ENCODE data around the gene CAMTA1.

The CAMTA1 gene

DNA sequence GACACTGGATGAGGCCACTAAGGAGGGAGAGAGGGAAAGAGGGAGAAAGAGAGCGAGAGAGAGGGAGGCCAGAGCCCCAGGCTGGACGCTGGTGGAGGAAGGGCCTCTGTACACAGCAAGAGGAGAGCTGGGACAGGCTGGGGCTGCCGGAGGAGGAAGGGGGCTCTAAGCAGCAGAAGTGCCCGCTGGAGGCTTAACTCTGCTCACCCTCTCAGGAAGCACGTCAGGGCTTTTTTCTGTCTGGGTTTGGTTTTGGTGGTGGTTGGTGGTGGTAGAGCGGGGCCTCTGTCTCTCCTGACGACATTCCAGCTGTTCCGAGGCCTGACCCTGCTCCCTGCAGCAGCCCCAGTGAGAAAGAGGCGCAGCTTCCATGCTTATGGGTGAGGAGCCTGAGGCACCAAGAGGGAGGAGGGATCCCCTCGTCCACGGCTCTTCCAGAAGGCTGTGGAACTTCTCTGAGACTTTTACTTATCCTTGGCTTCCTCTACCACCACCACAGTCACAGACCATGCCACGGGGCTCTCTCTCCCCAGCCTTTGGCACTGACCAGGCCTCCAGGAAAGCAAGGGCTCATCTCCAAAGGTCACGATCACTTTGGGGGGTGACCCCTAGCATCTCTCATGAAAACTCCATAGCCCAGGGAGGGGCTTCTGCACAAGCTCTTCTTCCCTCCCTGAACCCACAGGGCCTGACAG is 849.4 kb downstream of the CAMTA1 start:
- H3K27ac ChIP-seq (ENCODE audit: low read length) = no peak overlapping the region
- no peak overlapping the region for H3K9ac ChIP-seq (ENCODE audit: low read length in 2 of 2)
- H3K36me3 ChIP-seq (ENCODE audit: control insufficient read depth in 2 of 2, insufficient read depth in 2 of 2, low read length in 2 of 2) = no peaks in the 10 kb centered on the region
- H3K4me3 ChIP-seq (ENCODE audit: low read length in 2 of 2) = no peak overlapping the region
- no peaks in the 10 kb centered on the region for H3K4me1 ChIP-seq (ENCODE audit: control insufficient read depth, insufficient read depth, low read length)
- peaks cover 7 to 12% of the 10 kb centered on the region in 2 donors for H3K27me3 ChIP-seq (ENCODE audit: control insufficient read depth in 1 of 2, insufficient read depth in 2 of 2, low read length in 2 of 2)
- H3K9me3 ChIP-seq (ENCODE audit: control insufficient read depth in 2 of 2, low read length in 2 of 2) = no peaks in the 10 kb centered on the region

DNA sequence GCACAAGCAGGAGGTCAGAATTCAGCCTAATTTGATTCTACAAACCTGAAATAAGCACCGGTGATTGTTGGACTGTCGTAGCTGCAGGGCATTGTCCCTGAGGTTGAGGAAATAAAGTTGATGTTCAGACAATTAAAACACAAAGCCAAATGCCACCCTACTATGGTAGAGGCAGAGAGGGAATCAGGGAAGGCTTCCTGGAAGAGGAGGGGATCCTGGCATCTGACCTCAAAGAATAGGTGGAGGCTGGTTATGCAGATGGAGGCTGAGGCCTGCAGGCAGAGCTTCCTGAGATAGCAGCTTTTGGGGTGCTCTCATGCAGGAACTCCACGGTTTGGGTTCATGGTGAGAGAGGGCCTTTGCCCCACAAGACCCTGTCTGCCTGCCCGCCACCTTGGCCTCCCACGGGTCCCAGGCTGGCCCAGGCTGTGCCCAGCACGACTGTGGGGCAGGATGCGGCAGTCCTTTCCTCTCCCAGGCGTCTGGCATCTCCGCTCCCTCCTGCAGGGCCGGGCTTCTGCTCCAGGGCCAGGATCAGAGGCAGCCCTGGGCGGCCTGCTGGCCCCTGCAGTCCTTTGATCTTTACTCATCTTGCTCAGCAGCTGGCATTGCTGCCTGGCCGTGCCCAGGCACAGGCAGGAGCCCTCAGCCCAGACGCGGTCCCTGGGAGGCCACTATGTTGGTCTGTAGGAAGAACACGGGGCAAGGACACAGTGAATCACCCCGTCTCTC is 851.7 kb downstream of the CAMTA1 start:
- Histone ChIP-seq H3K9ac (ENCODE audit: low read length in 2 of 2) (no peak overlapping the region), H3K36me3 (ENCODE audit: control insufficient read depth in 2 of 2, insufficient read depth in 2 of 2, low read length in 2 of 2) (no peaks in the 10 kb centered on the region), H3K27me3 (ENCODE audit: control insufficient read depth in 1 of 2, insufficient read depth in 2 of 2, low read length in 2 of 2) (peaks cover 1 to 3% of the 10 kb centered on the region in 2 donors), H3K27ac (ENCODE audit: low read length) (no peak overlapping the region), H3K4me3 (ENCODE audit: low read length in 2 of 2) (no peak overlapping the region), H3K9me3 (ENCODE audit: control insufficient read depth in 2 of 2, low read length in 2 of 2) (no peaks in the 10 kb centered on the region), H3K4me1 (ENCODE audit: control insufficient read depth, insufficient read depth, low read length) (no peaks in the 10 kb centered on the region)

DNA sequence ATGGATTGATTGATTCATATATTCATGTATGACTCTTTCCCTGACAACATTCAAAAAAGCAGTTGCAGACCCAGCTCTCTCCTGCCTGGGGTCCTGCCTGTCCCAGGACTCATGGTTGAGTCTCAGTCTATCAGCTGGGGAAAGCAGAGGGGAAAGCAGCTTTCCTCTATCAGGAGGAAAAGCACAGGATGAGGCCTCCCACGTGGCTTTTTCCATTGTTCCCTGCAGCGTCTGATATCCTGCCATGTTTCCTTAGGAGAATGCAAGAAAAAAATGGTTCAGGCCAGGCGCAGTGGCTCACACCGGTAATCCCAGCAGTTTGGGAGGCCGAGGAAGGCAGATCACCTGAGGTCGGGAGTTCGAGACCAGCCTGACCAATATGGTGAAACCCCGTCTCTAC is 852.8 kb downstream of the CAMTA1 start:
- Histone ChIP-seq H3K4me1 (ENCODE audit: control insufficient read depth, insufficient read depth, low read length) (no peaks in the 10 kb centered on the region), H3K4me3 (ENCODE audit: low read length in 2 of 2) (no peak overlapping the region), H3K9me3 (ENCODE audit: control insufficient read depth in 2 of 2, low read length in 2 of 2) (no peaks in the 10 kb centered on the region), H3K27me3 (ENCODE audit: control insufficient read depth in 1 of 2, insufficient read depth in 2 of 2, low read length in 2 of 2) (no peaks in the 10 kb centered on the region), H3K9ac (ENCODE audit: low read length in 2 of 2) (no peak overlapping the region), H3K27ac (ENCODE audit: low read length) (no peak overlapping the region), H3K36me3 (ENCODE audit: control insufficient read depth in 2 of 2, insufficient read depth in 2 of 2, low read length in 2 of 2) (no peaks in the 10 kb centered on the region)

DNA sequence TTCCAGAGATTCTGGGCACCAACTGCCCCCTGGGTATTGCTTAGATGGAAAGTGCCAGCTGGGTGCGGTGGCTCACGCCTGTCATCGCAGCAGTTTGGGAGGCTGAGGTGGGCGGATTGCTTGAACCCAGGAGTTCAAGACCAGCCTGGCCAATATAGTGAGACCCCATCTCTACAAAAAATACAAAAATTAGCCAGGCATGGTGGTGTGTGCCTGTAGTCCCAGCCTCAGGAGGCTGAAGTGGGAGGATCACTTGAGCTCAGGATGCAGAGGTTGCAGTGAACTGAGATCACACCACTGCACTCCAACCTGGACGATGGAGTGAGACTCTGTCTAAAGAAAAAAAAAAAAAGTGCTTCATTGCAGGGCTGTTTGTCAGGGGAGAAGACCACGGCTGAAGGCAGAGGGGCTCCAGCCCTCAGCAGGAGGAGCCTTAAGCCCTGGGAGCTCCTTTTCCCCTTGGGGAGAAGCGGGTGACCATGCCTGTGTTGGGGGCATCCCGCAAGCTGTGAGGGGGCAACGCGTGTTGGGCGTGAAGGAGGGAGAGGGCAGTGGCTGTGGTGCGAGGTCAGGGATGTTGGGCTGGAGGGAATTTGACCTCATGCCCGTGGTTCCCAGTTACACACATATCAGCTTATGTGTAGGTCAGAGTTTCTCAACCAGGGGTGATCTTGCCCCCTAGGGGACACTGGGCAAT is 854.3 kb downstream of the CAMTA1 start:
- Histone ChIP-seq H3K36me3 (ENCODE audit: control insufficient read depth in 2 of 2, insufficient read depth in 2 of 2, low read length in 2 of 2) (no peaks in the 10 kb centered on the region), H3K9me3 (ENCODE audit: control insufficient read depth in 2 of 2, low read length in 2 of 2) (peaks cover 0 to 5% of the 10 kb centered on the region in 2 donors), H3K9ac (ENCODE audit: low read length in 2 of 2) (no peak overlapping the region), H3K27me3 (ENCODE audit: control insufficient read depth in 1 of 2, insufficient read depth in 2 of 2, low read length in 2 of 2) (no peaks in the 10 kb centered on the region), H3K4me3 (ENCODE audit: low read length in 2 of 2) (no peak overlapping the region), H3K27ac (ENCODE audit: low read length) (no peak overlapping the region), H3K4me1 (ENCODE audit: control insufficient read depth, insufficient read depth, low read length) (no peaks in the 10 kb centered on the region)

DNA sequence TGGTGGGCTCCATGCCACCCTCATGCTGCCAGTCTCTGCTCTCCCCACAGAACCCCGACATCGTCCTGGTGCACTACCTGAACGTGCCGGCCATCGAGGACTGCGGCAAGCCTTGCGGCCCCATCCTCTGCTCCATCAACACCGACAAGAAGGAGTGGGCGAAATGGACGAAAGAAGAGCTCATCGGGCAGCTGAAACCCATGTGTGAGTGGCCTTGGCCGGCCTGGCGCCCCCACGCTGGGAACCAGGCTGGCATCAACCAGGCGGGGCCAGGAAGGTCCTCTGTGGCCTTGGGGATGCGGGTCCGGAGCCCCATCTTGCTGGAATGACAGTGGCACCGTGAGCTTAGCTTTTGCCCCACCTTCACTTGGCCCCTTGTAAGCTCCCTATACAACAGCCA is 855.1 kb downstream of the CAMTA1 start:
- Histone ChIP-seq H3K9ac (ENCODE audit: low read length in 2 of 2) (no peak overlapping the region), H3K4me1 (ENCODE audit: control insufficient read depth, insufficient read depth, low read length) (peaks cover 3% of the 10 kb centered on the region), H3K4me3 (ENCODE audit: low read length in 2 of 2) (no peak overlapping the region), H3K9me3 (ENCODE audit: control insufficient read depth in 2 of 2, low read length in 2 of 2) (peaks cover 0 to 5% of the 10 kb centered on the region in 2 donors), H3K36me3 (ENCODE audit: control insufficient read depth in 2 of 2, insufficient read depth in 2 of 2, low read length in 2 of 2) (no peaks in the 10 kb centered on the region), H3K27ac (ENCODE audit: low read length) (no peak overlapping the region), H3K27me3 (ENCODE audit: control insufficient read depth in 1 of 2, insufficient read depth in 2 of 2, low read length in 2 of 2) (no peaks in the 10 kb centered on the region)

DNA sequence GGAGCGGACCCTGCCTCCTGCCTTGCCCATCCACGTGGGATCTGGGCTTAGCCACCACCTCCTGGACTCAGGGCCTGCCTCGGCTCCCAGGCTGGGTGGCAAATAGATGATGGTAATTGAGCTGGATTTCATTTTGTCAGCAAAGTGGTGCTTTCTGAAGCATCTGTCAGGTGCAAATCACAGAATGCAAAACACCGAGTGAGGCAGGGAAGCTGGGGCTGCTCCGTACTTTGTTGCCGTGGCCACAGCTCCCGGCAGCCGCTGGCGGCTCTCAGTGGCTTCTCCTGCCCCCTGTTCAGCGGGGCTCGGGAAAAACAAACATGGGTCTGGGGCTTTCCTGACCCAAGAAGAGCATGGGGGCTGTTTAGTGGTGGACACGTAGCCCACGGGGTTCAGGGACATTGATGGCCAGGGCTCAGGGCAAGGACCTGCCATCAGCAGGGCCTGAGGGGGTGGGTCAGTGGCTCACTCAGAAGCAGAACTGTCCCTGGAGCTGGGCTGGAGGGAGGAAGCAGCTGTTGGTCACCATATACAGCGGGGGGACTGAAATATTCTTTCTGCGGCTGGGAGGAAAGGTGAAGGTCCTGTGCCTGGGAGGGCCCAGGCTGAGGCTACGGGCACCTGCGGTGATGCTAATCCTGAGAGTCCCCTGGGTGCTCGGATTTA is 855.8 kb downstream of the CAMTA1 start:
- H3K36me3 ChIP-seq (ENCODE audit: control insufficient read depth in 2 of 2, insufficient read depth in 2 of 2, low read length in 2 of 2) = no peaks in the 10 kb centered on the region
- H3K4me1 ChIP-seq (ENCODE audit: control insufficient read depth, insufficient read depth, low read length) = peaks cover 4% of the 10 kb centered on the region
- H3K9me3 ChIP-seq (ENCODE audit: control insufficient read depth in 2 of 2, low read length in 2 of 2) = peaks cover 0 to 5% of the 10 kb centered on the region in 2 donors
- no peak overlapping the region for H3K4me3 ChIP-seq (ENCODE audit: low read length in 2 of 2)
- H3K27me3 ChIP-seq (ENCODE audit: control insufficient read depth in 1 of 2, insufficient read depth in 2 of 2, low read length in 2 of 2) = no peaks in the 10 kb centered on the region
- no peak overlapping the region for H3K9ac ChIP-seq (ENCODE audit: low read length in 2 of 2)
- no peak overlapping the region for H3K27ac ChIP-seq (ENCODE audit: low read length)

DNA sequence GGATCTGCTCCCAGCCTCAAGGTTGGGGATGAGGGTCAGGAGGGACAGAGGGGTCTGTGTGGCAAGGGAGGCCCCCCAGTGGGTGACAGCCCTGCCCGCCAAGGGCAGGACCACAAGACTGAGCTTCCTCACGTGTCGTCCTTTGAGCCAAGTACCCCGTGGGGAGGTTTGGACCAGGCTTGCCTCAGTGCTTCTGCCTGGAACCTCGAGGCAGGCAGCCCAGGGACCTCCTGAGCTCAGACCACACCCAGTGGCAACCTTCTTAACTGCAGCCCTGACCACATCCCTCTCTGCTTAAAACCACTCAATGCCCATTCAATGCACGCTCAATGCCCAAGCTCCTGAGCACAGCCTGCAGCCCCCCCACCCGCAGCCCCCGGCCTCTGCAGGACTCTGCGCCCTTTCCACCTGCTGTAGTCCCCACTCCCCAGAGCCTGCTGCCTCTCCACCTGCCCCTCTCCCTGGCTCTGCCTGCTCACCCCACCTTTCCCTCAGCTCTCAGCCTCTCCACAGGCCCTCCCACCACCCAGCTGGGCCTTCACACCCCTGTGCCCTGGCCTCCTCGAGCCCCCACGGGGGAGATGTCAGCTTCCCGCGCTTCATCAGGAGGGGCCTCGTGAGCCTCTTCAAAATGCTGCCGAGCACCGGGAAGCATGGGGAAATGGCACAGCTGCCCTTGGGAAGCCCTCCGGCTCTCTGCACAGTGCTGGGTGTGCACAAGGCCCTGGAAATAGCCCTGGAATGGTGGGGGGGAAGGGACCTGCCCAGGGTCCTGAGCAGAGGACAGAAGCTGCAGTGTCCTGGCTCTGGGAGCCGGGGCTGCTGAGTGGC is 856.5 kb downstream of the CAMTA1 start:
- Histone ChIP-seq H3K4me3 (ENCODE audit: low read length in 2 of 2) (no peak overlapping the region), H3K9me3 (ENCODE audit: control insufficient read depth in 2 of 2, low read length in 2 of 2) (peaks cover 0 to 5% of the 10 kb centered on the region in 2 donors), H3K9ac (ENCODE audit: low read length in 2 of 2) (no peak overlapping the region), H3K4me1 (ENCODE audit: control insufficient read depth, insufficient read depth, low read length) (peaks cover 4% of the 10 kb centered on the region), H3K27me3 (ENCODE audit: control insufficient read depth in 1 of 2, insufficient read depth in 2 of 2, low read length in 2 of 2) (no peaks in the 10 kb centered on the region), H3K36me3 (ENCODE audit: control insufficient read depth in 2 of 2, insufficient read depth in 2 of 2, low read length in 2 of 2) (no peaks in the 10 kb centered on the region), H3K27ac (ENCODE audit: low read length) (no peak overlapping the region)

DNA sequence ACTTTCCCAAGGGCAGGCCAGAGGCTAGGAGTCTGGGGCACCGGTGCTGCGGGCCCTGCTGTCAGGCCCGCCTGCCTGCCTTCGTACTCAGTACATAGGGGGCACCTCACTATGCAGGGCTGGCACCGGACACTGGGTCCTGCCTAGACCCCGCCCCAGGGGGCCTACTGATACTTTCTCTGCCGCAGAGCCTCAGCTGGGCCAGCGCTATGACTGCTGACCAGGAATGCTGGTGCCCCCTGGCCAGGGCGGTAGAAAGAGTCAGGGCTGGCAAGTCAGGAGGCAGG is 857.1 kb downstream of the CAMTA1 start:
- Histone ChIP-seq H3K4me3 (ENCODE audit: low read length in 2 of 2) (no peak overlapping the region), H3K4me1 (ENCODE audit: control insufficient read depth, insufficient read depth, low read length) (peaks cover 5% of the 10 kb centered on the region), H3K9ac (ENCODE audit: low read length in 2 of 2) (no peak overlapping the region), H3K27ac (ENCODE audit: low read length) (no peak overlapping the region), H3K9me3 (ENCODE audit: control insufficient read depth in 2 of 2, low read length in 2 of 2) (peaks cover 0 to 5% of the 10 kb centered on the region in 2 donors), H3K36me3 (ENCODE audit: control insufficient read depth in 2 of 2, insufficient read depth in 2 of 2, low read length in 2 of 2) (no peaks in the 10 kb centered on the region), H3K27me3 (ENCODE audit: control insufficient read depth in 1 of 2, insufficient read depth in 2 of 2, low read length in 2 of 2) (no peaks in the 10 kb centered on the region)

DNA sequence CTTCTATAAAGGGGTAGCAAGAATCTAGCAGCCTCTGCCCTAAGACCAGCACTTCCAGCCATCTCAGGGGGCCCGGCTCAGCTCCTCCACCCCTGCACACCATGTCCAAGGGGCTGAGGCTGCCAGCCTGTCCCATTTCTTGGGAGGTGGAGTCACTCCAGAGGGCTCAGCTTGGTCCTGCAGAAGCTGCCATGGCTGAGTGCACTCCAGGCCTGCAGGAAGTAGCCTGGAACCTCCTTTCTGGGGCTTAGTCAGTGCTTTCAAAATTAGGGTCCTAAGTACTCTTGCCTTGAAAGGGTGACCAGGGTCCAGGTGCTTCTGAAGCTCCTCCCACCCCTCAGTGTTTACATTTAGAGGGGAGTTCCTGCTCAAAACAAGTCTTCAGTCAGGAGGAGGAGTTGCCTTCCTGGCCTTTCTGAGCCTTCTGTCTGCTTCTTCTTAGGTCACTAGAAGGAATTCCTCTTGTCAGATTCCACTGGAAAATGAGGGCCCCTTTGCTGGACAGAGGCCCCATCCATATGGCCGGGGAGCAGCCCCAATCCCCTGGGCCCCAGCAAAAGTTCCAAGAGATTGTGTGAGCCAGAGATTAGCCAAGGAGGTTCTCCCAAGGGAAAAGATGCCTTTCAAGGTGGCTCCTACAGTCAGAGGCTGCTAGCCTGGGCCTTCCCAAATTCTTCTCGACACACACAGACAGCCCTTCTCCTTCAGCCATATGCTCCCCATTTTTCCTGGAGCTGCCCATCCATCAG is 857.7 kb downstream of the CAMTA1 start:
- Histone ChIP-seq H3K4me3 (ENCODE audit: low read length in 2 of 2) (no peak overlapping the region), H3K27ac (ENCODE audit: low read length) (no peak overlapping the region), H3K9me3 (ENCODE audit: control insufficient read depth in 2 of 2, low read length in 2 of 2) (peaks cover 0 to 5% of the 10 kb centered on the region in 2 donors), H3K27me3 (ENCODE audit: control insufficient read depth in 1 of 2, insufficient read depth in 2 of 2, low read length in 2 of 2) (no peaks in the 10 kb centered on the region), H3K36me3 (ENCODE audit: control insufficient read depth in 2 of 2, insufficient read depth in 2 of 2, low read length in 2 of 2) (no peaks in the 10 kb centered on the region), H3K4me1 (ENCODE audit: control insufficient read depth, insufficient read depth, low read length) (peaks cover 8% of the 10 kb centered on the region), H3K9ac (ENCODE audit: low read length in 2 of 2) (no peak overlapping the region)
